ENCODE measurements around the gene PSMC3.

- TF ChIP-seq EZH2 (IDR thresholded peaks at IDR 0.05; ENCODE audit: borderline replicate concordance, low read length), result no peak
- no peak for TF ChIP-seq CTCF (IDR thresholded peaks at IDR 0.05; ENCODE audit: low read length)
These were observed 16.3 kb upstream of the PSMC3 start for GRCh38 chr11:47442514-47442913.
